Measurements from ENCODE around the gene GLO1. TPM values are rescaled to one million over a fixed set of nuclear protein-coding genes. Genes with fewer than 3 reads are reported as not detected.

Gene GLO1
- total RNA-seq, 1 donor from 2014 or later, result 92.9 TPM

DNA sequence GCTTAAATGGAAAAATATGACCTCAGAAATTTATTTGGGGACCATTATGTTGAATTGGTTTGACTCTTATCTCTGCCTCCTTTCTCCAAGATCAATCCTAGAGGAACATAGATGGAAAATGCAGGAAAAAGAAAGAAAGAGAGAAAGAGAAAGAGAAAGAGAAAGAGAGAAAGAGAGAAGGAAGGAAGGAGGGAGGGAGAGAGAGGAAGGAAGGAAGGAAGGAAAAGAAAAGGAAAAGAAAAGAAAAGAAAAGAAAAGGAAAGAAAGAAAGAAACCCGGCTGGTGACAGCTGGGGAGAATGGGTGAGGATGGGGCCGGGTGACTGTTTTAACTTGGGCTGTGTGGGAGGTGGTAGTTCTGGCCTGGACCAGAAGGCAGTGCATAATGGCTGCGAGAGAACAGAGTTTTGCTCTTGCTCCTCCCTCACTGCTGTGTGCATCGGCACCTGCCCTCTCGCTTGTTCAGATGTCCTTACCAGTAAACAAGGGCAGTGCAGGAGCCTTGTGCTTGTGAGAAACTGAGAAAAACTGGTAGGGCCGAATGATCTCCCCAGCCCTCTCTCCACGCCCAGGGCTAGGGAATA is 24.7 kb downstream of the GLO1 start:
- ATAC-seq (no peak), DNase-seq (no peak)
- intact Hi-C loops (cut with micrococcal nuclease), result no loop called here

DNA sequence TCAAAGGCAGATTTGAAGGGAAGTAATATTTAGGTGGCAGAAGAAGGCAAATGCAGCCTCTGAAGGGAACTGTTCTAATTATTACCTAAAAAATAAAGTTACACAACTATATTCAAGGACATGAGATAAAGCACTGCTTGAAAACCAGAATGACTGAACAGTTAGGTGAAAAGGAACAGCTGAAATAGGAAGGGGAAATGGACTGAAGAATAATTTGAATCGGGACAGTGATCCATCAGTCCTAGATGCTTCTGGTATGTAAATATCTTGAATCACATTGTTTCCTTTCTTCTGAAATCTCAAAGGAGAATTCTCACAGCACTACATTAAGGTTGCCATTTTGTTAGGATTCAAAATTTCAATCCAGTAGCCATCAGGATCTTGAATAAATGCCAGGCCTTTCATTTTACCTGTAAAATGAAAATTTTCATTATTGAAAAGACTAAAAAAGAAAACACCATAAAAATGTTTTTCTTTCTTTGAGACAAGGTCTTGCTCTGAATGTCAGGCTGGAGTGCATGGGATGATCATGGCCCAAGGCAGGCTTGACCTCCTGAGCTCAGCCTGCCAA is 25.9 kb downstream of the GLO1 start:
- intact Hi-C loops (cut with micrococcal nuclease), result no loop called here
- DNase-seq (no peak), ATAC-seq (no peak)

GRCh38 chr6:38676236-38676973 is 26.5 kb downstream of the GLO1 start:
- intact Hi-C loops (cut with micrococcal nuclease), result no loop called here
- no peak for ATAC-seq
- no peak for DNase-seq

DNA sequence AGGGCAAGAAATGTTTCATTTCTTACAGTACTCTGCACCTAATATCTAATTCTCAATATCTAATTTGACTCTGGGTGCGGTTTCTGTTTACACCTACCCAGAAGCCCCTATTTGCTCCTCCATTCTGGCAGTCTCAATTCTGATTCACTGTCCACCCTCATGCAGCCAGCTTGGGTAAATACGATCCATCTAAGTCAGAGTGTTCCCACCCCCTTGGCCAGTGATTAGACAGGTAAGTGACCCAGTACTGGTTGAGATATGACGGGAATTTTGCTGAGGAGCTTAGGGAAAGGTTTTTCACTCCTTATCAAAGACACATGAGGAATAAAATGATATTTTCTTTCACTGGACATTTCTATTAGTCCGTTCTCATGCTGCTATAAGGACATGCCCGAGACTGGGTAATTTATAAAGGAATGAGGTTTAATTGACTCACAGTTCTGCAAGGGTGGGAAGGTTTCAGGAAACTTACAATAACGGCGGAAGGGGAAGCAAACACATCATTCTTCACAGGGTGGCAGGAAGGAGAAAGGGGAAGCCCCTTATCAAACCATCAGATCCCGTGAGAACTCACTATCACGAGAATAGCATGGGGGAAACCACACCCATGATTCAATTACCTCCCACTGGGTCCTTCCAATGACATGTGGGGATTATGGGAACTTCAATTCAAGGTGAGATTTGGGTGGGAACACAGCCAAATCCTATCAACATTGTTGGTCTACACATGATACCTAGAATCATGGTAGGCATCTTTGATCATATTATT is 29.4 kb downstream of the GLO1 start:
- ATAC-seq (no peak), DNase-seq (no peak)
- intact Hi-C loops (cut with micrococcal nuclease), result no loop called here

DNA sequence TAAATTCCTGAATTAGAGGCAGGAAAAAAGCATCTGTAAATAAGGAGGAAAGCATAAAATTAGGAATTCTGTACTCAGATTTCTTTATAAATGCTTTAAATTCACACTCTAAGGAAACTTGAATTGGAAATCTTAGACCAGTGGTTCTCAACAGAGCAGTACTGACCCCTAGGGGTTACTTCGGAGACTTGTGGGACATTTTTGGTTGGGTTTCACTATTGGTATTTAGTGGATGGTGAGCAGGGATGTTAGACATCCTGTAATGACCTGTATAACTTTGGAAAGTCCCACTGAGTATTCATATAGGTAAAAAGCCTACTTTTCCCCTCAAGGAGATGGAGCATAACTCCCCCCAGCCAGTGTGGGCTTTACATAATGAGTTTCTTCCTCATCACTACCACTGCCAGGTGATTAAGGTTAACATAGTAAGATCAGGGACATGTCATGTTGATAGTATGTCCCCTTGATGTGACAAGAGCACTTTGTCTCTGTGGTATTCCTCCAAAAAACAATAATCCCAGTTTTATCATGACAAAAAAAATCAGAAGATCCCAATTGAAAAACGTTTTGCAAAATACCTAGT is 31.0 kb downstream of the GLO1 start:
- ATAC-seq, result peak; percentile 61
- DNase-seq, result no peak
- intact Hi-C loops (cut with micrococcal nuclease), result no loop called here

GRCh38 chr6:38658418-38659167 is 44.4 kb downstream of the GLO1 start:
- DNase-seq (no peak), ATAC-seq (no peak)
- intact Hi-C loops (cut with micrococcal nuclease), result no loop called here

DNA sequence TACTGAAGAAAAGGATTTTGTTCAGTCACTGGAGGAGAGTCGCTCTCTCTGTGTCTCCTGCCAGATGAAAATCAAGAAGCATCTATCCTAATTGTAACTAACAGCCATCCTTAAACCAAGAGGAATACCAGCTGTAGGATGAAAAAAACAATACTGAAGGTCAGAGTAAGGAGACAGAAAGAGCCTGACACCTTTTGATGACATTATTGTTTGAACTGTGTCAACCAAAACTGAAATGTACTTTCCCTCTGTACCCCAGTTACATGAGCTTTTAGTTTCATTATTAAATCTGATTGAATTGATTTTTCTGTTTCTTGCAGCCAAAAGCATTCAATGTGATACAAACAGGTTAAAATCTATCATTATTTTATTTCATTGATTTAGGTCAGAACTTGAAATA is 46.0 kb downstream of the GLO1 start:
- ATAC-seq, result no peak
- intact Hi-C loops (cut with micrococcal nuclease), result no loop called here

GRCh38 chr6:38654263-38654662 is 48.7 kb downstream of the GLO1 start:
- ATAC-seq (no peak), DNase-seq (no peak)
- intact Hi-C loops (cut with micrococcal nuclease), result no loop called here

More for the DNA sequence above, 46.0 kb downstream of the GLO1 start:
- DNase-seq, result no peak

DNA sequence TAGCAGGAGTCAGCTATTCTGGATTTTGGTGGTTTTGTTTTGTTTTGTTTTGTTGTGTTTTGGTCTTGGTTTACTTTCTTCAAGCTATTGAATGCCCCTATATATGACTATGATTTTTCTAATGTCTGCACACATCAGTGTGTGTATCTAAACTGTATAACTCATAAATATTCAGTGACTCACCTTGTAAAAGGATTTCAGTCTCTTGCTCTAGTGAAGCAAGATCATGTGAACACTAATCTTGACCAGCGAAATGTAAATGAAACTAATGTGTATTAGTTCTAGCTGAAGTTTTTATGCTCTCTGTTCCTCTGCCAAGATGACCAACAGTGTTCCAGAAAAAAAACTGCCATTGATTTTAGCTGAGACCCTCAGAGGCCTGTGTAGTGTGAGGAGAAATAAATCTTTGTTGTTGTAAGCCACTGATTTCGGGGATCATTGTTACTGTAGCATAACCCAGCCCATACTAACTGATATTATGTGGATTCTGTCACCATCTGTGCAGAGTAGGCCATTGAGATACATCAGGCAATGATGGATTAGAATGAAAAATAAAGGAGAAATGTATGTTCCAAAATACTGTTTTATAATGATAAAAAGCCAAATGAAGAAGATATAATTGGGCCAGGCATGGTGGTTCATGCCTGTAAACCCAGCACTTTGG is 51.7 kb downstream of the GLO1 start:
- no peak for ATAC-seq
- intact Hi-C loops (cut with micrococcal nuclease), result no loop called here

GRCh38 chr6:38650207-38650752 is 52.7 kb downstream of the GLO1 start:
- ATAC-seq (no peak), DNase-seq (no peak)
- intact Hi-C loops (cut with micrococcal nuclease), result no loop called here

More for the DNA sequence above, 51.7 kb downstream of the GLO1 start:
- DNase-seq, result no peak

DNA sequence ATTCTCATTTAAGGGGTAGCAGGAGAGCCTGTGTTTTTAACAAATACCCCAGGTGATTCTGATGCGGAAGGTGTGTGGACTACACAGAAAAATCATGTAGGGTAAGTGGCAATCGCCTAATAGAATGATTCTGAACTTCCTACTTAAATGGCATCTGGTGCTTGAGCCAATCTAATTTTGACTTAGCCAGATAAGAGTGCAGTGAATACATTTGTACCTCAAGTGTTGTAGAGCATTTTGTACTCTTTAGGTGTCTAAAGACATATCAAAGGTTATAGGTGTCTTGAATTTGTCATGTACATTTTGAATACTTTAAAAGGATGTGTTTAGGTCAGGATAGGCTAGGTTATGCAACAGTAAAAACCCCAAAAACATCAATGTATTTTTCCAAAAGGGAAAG is 53.2 kb downstream of the GLO1 start:
- peak; percentile 44 for ATAC-seq
- intact Hi-C loops (cut with micrococcal nuclease), result no loop called here
- no peak for DNase-seq

DNA sequence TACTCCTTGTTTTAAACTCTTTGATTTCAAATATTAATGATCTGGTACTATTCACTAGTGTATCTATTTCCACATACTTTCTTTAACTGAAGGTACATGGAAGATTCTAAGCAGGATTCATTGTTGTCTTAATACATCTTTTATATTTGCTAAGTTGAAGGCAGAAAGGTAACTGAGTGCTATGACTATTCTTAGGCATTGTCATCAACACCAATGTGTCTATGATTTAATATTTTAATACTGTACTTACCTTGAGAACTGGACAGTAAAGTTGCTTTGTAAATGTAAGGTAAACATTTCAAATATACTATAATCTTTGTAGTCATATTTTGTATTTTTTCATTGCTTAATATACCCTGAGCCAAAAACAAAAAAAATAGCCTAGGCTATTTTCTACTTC is 54.3 kb downstream of the GLO1 start:
- ATAC-seq (peak; percentile 57), DNase-seq (no peak)
- intact Hi-C loops (cut with micrococcal nuclease), result no loop called here

GRCh38 chr6:38646166-38646878 is 56.6 kb downstream of the GLO1 start:
- no peak for ATAC-seq
- no peak for DNase-seq
- intact Hi-C loops (cut with micrococcal nuclease), result no loop called here

GRCh38 chr6:38644951-38645350 is 58.0 kb downstream of the GLO1 start:
- DNase-seq (no peak), ATAC-seq (no peak)
- intact Hi-C loops (cut with micrococcal nuclease), result no loop called here

GRCh38 chr6:38640216-38640909 is 62.6 kb downstream of the GLO1 start:
- DNase-seq (no peak), ATAC-seq (no peak)
- intact Hi-C loops (cut with micrococcal nuclease), result no loop called here

- intact Hi-C loops (cut with micrococcal nuclease), result no loop called here
- ATAC-seq, result peak; percentile 94
Measured at GRCh38 chr6:38639498-38640215, 63.3 kb downstream of the GLO1 start, which contains the start of gene BTBD9. Gene BTBD9 (minus strand): TSS chr6:38639929.

More at GRCh38 chr6:38639498-38640215, 63.3 kb downstream of the GLO1 start, which contains the start of gene BTBD9:
- DNase-seq, result peak; percentile 92

All from left ventricle myocardium superior (tissue), 1 donor.